Stimulated activated CD4-positive, alpha-beta T cell treated with anti-CD3 and anti-CD28 coated beads, Interleukin-4, amount 100 ng/mL, for 4 hours (primary cell): ENCODE data around the gene PPP4R2.

Source experiments
- DNase-seq, 2 experiments: peaks; one replicate each; pipeline ENCODE4 v3.0.0-alpha.2; 2020

The PPP4R2 gene

DNA sequence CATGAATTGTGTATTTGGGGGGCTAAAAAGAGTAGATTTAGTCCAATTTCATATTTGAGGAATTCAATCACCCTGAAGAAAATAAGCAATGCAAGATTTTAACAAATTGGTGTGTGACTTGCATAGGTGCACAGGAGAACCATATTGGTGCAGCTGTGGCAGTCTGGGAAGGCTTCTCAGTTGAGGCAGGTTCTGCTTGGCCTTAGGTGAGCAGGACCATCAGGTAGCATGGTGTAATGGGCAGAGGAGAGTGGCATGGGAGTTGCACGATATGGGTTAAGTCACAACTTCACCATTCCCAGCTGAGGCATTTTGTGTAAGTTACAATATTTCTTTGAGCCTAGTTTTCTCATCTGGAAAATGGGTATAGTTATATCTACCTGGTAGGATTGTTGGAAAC lies 75.3 kb downstream of the PPP4R2 start:
- no peak for DNase-seq

DNA sequence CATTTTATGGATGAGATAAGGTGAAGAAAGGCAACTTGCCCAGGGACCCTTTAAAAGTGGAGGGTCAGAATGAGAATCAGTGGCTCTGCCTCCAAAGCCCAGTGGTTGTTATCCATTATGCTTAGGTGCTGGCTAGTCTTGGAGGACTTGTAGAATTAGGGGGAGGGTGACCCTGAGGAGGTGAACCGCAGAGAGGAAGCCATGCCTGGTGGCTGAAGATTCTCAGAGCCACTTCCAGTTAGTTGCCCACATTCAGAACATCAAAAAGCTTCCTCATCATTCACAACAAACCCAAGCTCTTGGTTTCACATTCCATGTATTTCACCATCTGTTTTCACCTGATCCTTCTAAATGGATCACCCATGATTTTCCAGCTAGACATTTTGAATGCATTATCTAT lies 76.0 kb downstream of the PPP4R2 start:
- no peak for DNase-seq

DNA sequence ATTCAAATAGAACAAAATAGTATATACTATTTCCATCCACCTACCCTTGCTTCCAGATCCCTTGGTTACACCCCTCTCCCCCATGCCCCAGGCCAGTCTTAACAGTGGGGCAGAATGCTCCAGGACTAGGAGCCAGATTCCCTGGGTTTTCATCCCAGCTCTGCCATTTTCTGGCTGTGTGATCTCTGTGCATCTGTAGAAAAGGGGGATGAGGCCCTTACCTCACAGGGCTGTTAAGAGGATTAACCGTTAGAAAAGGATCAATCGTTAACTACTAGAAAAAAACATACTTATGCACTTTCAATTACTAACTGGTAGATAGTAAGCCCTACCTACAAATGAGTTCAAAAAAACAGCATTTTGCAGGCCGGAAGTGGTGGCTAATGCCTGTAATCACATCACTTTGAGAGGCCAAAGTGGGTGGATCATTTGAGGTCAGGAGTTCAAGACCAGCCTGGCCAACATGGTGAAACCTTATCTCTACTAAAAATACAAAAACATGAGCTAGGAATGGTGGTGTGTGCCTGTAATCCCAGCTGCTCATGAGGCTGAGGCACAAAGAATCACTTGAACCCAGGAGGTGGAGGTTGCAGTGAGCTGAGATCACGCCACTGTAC lies 76.6 kb downstream of the PPP4R2 start:
- no peak for DNase-seq

DNA sequence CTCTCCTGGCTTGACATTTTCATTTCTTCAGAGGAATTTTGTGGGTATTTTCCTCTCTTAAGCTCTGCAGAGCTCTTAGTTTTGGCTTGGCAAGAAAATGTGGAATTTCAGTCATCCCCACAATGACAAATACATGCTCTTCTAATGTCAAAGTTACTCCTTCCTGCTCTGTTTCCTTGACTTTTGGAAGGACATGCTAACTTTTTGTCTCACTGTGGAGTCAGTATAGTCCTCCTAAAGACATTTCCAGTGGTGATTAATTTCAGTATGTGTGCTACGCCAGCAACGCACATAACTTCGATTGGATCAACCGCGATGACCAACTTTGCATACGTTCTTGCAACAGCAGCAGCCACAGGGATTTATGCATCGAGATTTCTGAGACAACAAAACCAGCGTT lies 78.2 kb downstream of the PPP4R2 start:
- DNase-seq, result no peak

DNA sequence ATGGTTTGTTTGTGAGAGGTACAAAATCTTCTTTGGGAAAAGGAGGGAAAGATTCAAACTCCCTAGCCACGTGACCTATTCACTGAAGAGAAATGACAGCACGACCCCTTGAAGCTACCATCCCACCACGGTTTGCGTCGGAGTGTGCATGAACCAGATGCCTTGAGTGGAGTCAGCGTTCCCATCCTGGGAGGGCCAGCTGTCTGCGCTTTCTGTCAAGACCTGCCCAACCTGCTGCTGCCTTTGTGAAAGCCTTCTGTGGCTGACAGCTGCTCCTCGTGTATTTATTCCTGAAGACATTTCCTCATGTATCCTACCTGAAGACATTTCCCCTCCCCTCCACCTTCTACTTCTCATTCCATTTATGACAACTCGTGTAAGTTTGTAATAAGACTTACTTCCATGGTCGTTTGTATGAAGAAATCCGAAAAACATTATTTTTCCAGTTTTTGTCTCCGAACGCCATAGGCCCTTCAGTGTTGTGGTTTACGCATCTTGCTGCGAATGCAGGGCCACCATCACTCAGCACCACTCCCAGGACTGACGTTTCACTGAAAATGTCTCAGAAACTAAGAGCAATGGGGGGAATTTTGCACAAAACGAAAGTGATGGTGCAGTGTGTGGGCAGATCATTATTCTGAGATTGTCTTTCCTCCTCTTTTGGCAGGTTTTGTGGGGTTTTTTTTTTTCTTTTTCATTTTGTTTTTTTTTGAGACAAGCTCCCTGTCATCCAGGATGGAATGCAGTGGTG lies 83.8 kb downstream of the PPP4R2 start:
- no peak for DNase-seq

DNA sequence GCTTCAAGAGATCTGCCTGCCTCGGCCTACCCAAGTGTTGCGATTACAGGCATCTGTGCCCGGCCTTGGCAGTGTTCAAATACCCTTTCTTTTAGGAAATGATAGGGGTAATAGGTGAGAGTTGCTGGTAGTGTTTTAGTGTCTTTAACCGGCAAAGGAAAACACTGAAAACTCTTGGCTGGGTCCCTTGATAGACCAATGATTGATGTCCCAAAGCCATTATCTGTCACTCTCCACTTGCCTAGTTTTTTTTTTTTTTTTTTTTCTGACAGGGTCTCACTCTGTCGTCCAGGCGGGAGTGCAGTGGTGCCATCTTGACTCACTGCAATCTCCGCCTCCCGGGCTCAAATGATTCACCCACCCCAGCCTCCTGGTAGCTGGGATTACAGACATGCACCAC lies 84.5 kb downstream of the PPP4R2 start:
- DNase-seq, result no peak

DNA sequence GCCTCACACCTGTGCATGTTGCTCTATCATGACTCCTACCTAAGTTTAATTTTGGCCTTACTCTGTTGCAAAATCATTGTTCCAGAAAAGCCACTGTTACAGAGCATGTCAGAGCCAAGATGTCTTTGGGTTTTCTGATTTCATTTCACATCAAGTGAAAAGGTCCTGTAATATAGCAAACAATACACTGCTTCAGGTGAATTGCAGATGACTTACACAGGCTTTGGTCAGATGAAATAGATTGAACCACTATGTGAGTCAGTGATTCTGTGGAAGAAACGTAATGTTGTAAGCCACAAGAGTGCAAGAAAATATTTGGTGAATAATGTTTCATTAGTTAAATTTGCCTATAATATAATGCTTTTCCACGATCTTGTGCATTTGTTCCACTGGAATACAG lies 87.6 kb downstream of the PPP4R2 start:
- no peak for DNase-seq

DNA sequence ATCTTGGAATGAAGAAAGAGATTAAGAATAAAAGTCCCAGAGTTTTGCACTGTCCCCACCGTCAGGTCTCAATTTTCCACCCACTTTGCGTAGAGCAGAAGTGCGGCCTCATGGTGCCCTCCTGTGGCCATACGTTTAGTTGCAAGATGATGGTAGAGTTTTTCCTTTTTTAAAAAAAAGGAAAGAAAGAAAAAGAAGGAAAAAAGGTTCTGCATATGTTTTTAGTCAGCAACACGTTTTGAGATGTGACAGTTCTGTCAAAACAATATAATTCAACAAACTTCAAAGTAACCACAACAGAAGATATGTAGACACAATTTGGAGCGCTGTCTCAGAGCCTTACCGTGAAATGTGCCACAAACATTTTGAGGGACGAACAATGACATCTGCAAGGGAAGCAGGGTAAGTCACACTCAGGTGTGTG lies 89.5 kb downstream of the PPP4R2 start:
- peak; percentile 27 to 41 for DNase-seq

DNA sequence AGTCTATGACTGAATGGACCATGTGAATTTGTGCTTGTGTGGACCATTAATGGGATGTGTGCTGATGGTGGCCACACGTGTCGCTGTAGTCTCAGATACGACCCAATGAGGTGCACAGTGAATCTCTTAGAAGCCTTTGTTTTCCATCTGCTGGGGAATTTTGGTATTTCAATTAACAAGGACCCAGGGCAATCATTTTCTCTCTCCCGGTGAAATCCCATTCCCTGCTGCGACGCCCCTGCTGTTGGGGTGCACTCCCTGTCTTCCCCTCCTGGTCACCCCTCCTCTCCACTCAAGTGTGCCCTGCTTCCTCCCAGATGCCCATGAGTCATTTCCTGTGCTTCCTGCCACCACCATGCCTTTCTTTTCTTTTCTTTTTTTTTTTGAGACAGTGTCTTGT lies 97.5 kb downstream of the PPP4R2 start:
- DNase-seq, result no peak

DNA sequence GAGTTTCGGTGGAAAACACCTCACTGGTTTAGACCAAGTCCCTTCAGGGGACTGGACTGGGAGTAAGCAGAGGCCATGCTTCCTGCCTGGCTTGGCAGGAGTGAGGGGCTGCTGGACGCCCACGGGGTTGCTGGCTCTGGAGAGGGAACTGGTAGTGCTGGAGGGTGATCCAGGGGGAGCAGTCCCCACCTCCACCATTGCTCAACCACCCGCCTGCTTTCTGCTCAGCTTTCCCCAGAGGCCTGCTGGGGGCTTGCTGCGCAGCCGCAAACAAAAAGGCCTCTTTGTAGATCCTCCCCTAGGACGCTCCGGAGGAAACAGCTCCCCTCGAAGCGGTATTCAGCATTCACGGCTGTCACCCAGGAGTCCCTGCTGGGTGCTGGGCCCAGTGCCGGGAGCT lies 98.3 kb downstream of the PPP4R2 start:
- no peak for DNase-seq

DNA sequence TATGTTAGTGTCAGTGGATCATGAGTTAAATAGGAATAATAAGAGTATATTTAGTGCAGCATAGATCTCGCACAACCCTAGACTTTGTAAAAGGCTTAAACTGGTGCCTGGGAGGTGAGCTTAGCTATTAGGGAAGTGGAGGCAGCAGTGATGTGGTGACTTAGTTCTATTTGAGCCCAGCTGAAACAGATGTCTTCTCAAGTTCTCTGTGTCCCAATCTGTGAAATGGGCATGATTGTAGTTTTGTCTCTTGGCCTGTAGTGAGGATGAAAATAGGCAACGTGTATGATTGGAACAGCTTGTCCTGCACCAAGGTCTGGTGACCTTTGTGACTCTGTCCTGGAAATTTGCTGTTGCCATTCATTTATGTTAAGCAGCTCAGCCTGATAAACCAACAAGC lies 99.6 kb downstream of the PPP4R2 start:
- no peak for DNase-seq

DNA sequence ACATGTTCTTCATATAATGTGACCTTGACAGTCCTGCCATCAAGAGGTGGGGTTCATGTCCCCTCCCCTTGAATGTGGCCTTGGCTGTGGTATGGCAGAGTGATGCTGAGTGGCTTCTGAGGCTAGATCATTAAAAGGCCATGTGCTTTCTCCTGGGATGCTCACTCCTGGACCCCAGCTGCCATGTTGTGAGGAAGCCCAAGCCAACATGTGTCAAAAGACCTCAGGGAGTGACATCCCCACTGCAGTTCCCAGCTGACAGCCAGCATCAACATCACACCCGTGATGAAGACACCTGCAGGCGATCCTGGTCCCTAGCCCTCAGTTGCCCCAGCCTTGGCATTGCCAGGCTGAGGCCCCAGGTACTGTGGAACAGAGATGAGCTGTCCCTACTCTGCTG lies 101.4 kb downstream of the PPP4R2 start:
- no peak for DNase-seq

DNA sequence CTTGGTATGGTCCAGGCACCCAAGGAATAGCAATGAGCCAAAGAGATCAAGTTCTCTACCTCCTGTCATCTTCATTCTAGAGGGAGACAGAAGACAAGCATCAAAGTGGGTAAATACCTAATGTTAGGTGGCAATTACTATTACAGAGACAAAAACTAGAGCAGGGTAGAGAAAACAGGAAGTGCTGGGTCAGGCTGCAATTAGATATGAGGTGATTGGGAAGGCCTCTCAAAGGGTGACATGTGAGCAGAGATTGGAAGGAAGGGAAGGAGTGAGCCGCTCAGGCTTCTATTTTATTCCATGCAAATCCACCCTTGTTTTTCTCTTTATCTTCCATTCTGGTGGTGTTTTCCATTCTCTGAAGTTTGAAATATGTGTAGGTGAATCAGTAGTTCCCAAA lies 102.3 kb downstream of the PPP4R2 start:
- DNase-seq, result no peak

DNA sequence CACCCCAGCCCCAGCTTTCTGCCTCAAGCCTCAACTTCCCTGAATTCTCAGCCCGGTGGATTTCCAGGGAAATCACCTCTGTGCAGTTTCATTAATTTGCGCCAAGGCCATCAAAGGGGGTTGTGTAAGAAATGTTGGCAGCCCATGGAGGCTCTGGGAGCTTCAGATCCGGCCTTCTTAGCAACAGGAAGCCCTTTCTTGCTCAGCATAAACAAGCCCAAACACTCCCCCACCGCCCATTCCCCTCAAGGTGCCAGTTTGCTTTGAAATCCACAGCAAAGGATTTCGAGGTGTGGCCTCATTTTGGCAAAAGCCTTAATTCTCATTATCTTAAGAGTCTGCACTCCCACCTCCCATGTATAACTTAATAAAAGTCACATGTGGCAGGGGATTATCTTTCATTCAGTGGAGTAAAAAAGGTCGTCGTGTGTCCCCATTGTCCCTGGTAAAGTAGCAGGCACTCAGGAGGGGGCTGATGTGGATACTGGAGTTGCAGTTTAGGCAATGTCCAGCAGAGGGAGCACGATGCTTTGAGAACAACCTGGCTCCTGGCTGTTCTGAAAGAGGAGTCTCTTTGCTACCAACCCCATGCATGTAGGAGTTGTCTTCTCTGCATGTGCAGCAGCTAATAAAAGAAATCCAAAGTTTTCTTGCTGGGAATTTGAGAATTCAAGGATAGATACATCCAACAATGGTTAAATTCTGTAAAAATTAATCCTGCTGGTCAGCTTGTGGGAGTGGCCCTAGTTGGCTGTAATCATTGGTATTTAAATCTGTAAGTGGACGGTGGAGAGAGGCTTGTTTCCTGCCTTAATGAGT lies 104.3 kb downstream of the PPP4R2 start:
- DNase-seq, result peak; percentile 63 to 75

DNA sequence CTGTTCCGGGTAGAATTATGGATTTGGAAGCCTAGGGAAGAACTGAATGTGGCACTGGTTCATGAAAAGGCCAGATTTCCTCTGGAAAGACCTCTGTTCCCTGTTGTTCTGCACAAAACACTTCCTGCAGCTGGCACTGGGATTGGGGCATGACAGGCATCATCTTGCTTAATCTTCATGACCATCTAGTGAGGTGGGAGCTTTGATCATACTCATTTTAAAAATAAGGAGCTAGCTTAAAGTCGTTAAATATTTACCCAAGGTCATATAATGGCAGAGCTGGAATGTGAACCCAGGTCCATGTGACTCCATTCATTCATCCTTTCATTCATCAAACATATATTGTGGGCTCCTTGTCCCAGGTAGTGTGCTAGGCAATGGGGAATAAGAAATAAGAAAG lies 105.3 kb downstream of the PPP4R2 start:
- no peak for DNase-seq

DNA sequence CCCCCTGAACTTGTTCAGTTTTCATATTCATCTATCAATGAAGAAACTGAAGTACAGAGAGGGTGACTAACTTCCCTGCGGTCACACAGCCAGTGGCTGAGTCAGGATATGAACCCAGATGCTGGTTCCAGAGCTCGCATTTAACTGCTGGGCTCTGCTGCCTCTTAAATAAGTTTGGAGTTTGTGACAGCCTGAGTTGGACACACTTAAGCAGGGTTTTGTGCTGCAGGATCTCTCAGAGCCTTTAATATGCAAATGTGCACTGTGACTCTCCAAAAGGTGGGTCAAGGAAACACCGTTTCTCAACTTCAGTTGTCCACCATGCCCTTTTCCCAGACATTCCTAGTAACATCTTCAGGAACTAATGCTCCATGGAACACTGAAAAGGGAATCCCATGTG lies 110.6 kb downstream of the PPP4R2 start:
- DNase-seq, result no peak

DNA sequence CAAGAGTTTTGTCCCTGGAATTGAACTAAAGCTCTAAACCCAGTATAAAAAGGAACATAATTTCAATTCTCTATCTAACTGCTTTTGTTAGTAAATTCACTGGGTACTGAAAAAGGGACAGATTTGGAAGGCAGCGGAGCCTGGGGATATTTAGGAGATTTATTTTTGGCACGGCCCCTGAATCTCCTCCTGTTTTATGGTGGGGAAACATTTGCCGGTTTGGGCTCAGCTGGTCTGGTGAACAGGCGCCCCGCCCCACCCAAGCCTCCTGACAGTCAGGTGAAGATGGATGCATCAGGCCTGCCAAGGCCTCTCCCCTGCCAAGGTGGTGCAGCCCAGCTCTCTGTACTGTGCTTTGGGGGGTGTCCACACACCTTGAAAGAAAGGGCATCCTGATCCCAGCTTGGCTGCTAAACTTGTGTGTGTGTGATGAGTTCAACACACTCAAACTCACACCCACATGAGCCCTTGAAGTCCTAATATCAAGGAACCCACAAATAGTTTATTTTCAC lies 111.1 kb downstream of the PPP4R2 start:
- no peak for DNase-seq

DNA sequence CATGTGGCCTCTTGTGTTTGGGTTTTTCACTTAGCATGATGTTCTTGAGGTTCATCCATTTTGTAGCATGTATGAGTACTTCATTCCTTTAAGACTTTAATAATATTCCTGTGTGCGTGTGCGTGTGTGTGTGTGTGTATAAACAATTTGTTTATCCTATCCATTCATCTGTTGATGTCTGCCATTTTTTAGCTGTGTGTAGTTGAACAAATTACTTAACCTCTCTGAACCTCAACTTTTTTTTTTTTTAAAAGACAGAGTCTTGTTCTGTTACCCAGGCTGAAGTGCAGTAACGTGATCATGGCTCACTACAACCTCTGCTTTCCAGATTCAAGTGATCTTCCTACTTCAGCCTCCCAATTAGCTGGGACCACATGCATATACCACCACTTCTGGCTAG lies 112.1 kb downstream of the PPP4R2 start:
- DNase-seq, result no peak

DNA sequence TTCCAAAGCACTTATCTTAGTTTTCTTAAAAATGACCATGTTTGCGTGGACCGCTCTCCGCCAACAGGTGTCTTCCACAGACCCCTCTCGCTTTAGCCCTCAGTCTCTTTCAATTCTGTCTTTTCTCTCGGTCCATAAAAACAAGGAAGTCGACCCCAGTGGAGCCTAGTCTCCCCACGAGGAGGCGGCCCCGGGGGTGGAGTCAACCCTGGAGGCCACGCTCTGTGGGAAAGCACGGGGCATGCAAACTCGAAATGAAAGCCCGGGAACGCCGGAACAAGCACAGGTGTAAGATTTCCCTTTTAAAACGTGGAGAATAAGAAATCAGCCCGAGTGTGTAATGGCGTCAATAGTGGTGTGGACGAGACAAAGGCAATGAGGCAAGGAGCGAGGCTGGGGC lies 113.9 kb downstream of the PPP4R2 start:
- DNase-seq, result no peak

DNA sequence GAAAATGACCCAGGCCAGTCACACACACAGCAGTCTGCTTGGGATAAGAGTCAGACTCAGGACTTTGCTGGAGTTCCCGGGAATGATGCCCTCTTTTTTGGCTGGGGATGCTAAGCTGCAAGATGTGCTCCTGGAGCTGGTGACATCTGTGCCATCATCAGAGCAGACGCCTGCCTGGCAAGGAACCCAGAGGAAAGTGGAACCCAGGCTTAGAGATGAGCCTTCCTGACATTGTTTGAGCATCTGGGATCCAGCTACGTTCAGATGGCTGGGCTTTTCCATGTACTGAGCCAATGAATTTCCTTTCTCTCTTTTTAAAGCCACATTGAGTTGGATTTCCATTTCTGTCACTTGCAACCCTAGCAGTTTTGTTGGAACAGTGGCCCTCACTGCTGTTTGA lies 118.1 kb downstream of the PPP4R2 start:
- DNase-seq, result no peak

DNA sequence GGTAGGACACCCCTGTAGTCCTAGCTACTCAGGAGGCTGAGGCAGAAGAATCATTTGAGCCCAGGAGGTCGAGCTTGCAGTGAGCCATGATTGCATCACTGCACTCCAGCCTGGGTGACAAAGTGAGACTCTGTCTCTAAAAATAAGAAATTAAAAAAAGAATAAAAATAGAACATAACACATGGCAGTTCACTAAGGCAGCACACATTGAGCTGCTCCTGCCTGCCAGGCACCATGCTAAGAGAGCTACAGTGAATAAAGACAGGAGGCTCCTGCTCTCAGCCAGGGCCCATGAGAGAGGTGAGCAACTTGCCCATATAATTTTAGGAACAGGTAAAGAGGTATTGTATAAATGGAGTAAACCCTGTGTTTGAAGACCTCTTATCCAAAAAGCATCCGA lies 119.2 kb downstream of the PPP4R2 start:
- no peak for DNase-seq
